HG02973 (cell line): ENCODE data around the gene CCDC127.

ENCODE experiments used
- ATAC-seq: cut with Tn5 transposase; IDR thresholded peaks from one replicate; pipeline ENCODE4 v1.9.1; 2021; ENCODE audit warnings: moderate library complexity; ENCODE audit not compliant: unreplicated experiment

Gene CCDC127

GRCh38 chr5:190366-191035, 27.5 kb downstream of the CCDC127 start:
- no peak for ATAC-seq

DNA sequence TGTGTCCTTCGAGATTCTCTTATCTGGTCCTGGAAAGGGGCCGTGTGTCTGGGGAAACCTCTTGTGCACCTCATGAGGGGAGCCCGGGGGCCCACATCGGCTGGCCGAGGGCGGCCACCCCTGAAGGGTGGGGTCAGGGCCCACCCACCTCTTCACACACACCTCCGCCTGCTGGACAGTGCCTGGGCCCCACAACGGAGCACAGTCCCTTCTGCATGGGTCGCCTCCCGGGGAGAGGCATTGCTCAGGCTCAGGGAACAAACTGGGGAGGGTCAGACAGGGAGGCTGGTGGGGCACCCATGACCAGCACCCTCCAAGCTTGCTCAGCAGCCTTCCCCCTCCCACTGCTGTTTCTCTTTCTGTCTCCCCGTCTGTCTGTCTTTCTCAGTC, 28.0 kb downstream of the CCDC127 start:
- ATAC-seq: no peak

GRCh38 chr5:189486-189885, 28.5 kb downstream of the CCDC127 start:
- no peak for ATAC-seq

GRCh38 chr5:188488-189481, 29.2 kb downstream of the CCDC127 start:
- ATAC-seq: peak; percentile 79

DNA sequence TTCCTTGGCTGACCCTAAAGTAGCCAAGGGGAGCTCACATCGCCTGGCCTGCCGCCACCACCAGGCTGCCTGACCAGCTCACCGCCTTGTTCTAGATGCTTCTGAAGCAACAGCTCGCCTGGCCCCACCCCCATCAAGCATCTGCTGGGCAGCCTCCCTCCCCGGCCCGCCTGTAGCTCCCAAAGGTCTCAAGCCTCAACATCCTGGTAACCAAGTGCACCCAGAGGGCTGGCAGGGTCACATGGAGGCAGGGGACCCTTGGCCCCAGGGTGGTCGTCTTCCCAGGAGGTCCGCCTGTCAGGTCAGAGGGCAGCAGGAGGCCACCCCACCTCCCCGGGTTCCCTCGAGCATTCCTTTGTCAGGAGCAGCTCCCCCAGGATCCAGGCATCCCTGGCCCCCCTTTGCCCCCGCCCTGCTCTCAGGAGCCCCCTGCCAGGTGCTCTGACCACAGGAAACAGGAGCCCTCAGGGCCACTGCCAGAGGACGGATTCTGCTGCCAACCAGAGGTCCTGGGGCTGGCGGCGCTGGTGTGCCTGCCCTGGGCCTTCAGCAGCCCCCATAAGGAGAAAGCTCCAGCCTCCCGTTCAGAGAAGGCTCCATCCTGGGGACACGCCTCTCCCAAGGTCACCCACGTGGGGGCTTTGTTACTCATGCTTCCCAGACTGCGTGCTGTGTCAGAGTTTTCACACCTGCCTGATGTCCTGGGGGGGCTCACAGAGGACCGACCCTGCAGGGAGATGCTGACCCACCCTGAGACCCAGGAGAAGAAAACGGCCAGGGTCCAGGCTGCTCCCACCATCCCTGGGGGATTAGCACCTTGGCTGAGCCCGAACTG, 30.1 kb downstream of the CCDC127 start:
- ATAC-seq: no peak

GRCh38 chr5:187042-187431, 30.9 kb downstream of the CCDC127 start:
- ATAC-seq: no peak

DNA sequence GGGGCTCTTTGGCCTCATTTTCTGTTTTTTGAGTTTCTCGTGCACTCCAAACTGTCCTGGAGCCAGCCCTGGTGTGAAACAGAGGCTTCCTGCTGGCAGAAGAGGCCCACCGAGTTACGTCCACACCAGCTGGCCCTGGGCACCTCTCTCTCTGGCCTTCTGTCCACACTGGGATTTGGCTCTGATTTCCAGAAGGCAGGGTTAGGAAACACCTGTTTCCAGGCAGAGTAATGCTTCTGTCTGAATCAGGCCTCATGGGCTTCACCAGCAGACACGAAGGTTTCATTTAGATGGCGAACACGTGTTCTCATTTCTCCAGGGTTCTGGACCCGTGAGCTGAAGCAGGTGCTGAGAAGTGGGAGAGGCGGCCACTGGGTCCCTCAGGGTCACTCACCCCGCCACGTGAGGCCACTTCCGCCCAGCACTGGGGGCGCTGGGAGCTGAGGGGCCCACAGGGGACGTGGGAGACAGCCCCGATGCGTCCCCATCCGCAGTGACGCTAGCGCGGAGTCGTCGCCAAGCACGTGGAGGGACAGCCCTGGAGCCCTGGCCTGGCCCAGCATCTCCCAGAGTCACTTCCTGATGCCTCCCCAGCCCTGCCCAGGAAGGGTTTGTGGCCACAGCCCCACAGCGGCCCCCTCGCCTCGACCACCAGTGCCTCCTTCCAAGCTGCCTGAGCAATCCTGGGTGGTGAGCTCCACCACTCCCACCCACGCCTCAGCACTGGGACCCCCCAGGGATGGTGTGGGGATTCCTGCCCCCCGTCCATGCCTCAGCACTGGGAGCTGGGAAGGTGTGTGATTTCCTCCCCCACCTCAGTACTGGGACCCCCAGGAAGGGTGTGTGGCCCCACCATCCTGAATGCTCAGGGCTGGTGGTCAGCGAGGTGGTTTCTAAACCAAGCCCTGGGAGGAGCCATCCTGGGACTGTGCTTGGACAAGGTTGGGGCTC, 31.6 kb downstream of the CCDC127 start:
- ATAC-seq: no peak

GRCh38 chr5:185095-186070, 32.6 kb downstream of the CCDC127 start:
- ATAC-seq: no peak

GRCh38 chr5:184471-184870, 33.5 kb downstream of the CCDC127 start:
- ATAC-seq: no peak

DNA sequence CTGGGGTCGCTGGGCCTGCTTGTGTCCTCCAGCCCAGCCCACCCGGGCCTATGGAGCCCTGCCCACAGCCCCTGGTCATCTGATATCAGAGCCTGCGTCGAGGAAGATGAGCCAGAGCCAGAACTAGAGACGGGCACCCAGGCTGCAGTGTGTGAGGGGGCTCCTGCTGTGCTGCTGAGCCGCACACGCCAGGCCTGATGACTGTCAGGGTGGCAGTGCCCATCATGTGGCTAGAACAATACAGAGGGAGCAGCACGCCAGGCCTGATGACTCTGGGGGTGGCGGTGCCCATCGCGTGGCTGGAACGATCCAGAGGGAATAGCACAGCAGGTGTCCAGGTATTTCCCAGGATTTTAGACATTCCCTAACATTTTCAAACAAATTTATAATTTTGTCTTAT, 35.8 kb downstream of the CCDC127 start:
- ATAC-seq: no peak

DNA sequence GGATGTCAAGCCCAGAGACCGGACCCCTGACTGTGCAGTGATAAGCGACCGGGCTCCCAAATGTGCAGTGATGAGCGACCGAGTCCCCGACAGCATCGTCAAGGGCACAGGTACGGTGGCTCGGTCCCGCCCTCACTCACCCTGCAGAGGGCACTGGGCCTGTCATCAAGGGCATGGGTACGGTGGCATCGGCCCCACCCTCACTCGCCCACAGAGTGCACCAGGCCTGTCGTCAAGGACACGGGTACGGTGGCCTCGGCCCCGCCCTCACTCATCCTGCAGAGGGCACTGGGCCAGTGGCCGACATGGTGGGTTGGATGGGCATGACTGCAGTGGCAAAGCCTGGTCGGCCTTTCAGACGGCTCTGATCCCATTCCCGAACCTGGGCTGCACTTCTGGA, 36.4 kb downstream of the CCDC127 start:
- no peak for ATAC-seq

DNA sequence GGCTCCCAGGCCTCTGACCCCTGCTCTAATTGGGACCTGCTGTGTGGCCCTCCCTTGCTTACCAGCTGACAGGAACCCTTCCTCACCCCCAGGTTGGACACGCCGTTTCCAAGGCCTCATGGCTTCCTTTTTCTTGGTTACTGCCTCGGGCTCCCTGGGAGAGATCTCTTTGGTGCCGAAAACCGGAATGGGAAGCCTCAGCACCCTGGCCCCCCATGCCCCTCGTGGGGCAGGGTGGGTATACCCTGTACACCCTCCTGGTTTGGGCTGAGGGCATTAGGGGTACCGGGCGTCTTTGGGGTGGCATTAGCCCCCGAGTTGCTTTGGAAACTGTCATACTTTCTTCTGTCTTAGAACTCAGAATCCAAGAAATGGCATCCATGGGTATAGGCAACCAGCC, 36.8 kb downstream of the CCDC127 start:
- ATAC-seq: no peak

- ATAC-seq: no peak
Observed at GRCh38 chr5:180286-180918, 37.6 kb downstream of the CCDC127 start.

DNA sequence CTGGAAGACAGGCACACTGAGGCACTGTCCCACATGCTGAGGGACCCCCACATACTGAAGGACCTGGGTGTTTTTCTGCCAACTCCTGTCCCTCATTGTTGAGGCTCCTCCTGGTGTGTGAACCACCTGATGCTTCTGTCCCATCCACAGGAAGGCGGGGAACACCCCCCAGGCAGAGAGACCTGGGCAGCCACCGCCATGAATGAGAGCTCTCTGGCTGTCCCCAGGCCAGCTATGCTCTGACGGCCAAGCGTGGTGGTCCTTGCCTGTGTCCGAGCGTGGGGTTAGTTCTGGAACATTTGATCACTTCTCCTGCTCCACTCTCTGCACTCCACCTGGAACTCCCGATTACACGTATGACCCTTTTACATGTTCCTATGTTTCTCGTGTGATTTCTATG, 38.6 kb downstream of the CCDC127 start:
- ATAC-seq: no peak

GRCh38 chr5:178110-178509, 39.8 kb downstream of the CCDC127 start:
- no peak for ATAC-seq

DNA sequence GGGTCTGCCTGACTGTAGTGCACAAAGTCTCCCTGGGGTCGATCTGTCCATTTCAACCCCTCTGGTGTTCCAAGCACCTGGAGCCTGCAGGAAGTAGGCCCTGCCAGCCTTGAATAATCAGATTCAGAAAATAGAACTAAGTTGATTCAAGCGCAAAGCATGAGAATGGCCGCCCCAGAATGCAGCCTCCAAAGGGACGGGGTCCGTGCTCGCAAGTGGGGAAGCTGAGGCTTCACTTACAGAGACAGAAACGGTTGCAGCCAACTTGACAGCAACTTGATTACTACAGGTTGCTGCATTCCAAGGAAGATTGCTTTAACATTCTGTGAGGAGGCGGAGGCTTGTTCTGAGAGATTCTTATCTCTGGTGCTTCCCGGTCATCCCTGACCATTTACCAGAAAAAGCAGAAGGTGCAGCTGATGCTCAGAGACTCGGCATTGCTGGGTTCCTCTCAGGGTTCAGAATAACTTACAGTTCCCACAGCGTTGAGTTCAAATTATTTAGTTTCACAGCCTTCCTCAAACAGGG, 41.6 kb downstream of the CCDC127 start:
- no peak for ATAC-seq

GRCh38 chr5:174876-175465, 43.0 kb downstream of the CCDC127 start:
- no peak for ATAC-seq

DNA sequence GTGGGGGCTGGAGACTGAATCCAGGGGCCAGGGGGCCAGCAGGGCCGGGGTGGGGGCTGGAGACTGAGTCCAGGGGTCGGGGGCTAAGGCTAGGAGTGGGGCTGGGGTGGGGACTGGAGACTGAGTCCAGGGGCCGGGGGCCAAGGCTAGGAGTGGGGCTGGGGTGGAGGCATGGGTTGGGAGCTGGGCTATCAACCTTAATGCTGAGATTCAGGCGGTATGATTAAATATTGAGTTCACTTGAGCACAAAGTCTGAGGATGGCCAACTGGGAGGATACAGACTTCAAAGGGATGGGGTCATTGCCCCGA, 43.7 kb downstream of the CCDC127 start:
- ATAC-seq: no peak
